ENCODE data around the gene ERMP1.

ERMP1 gene

GRCh38 chr9:5853617-5854016 is 20.7 kb upstream of the ERMP1 start:
- DNase-seq (ENCODE audit: low spot score): no peak

DNA sequence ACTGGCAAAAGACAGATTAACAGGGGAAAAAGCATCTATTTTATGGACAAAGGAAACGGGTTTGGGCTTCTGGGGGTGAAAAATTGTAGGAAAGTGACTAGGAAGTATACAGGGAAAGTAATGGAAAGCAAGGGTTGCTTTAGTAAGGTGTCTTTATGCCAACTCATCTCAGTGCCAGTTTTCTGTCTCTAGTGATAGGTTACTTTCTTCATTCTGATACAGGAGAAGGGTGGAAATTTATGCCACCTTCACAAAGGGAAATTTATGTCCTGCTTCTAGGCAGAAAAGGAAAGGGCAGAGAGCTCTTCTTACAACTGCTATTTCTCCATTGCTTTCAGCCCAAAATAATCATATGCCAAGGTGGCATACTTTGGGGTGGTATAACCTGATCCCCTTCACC is 20.1 kb upstream of the ERMP1 start:
- DNase-seq (ENCODE audit: low spot score): no peak

- DNase-seq (ENCODE audit: low spot score): peak; percentile 18
These were observed 18.5 kb upstream of the ERMP1 start for GRCh38 chr9:5851445-5851844.

DNA sequence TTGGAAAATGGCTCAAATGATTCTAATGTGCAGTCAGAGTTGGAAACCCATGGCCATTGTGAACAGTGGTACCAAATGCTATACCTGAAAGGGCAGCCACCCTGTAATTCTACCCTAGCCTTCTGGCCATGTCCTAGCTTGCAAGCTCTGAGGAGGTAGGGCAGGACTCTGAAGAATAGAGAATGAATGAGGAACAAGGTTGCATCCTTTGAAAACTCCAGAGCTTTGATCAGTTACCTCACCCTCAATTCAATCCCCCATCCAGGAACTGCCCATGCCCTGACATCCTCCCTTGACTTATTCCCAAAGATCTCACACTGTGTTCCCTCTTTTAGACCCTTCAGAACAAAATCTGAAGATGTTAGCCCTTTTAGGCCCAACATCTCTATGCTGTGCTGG is 17.8 kb upstream of the ERMP1 start:
- DNase-seq (ENCODE audit: low spot score): no peak

DNA sequence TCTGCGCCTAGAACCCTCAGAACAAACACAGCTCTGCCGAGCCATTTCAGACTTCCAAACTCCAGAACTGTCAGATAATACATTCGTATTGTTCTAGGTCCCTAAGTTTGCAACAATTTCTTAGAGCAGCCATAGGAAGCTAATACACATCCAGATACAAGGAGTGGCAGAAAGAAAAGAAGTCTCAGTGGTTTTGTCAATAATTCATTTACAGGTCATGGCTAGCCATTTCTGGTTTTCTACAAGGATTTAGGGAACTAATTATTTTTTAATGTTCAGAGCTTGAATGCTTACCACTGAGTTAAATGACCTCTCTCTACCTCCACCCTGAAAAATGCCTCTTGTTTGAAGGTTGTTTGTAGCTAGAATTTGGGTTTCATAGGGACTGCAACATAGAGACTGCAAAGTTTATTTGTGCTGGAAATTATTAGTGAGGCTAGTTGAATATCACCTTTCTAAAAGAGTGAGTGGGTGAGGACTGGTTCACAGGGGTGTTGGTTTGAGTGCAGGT is 15.5 kb upstream of the ERMP1 start:
- no peak for DNase-seq (ENCODE audit: low spot score)

GRCh38 chr9:5846501-5846921 is 13.6 kb upstream of the ERMP1 start:
- DNase-seq (ENCODE audit: low spot score): no peak

GRCh38 chr9:5846096-5846495 is 13.2 kb upstream of the ERMP1 start:
- DNase-seq (ENCODE audit: low spot score): no peak

- no peak for DNase-seq (ENCODE audit: low spot score)
These were observed 12.2 kb upstream of the ERMP1 start for GRCh38 chr9:5845157-5845531.

DNA sequence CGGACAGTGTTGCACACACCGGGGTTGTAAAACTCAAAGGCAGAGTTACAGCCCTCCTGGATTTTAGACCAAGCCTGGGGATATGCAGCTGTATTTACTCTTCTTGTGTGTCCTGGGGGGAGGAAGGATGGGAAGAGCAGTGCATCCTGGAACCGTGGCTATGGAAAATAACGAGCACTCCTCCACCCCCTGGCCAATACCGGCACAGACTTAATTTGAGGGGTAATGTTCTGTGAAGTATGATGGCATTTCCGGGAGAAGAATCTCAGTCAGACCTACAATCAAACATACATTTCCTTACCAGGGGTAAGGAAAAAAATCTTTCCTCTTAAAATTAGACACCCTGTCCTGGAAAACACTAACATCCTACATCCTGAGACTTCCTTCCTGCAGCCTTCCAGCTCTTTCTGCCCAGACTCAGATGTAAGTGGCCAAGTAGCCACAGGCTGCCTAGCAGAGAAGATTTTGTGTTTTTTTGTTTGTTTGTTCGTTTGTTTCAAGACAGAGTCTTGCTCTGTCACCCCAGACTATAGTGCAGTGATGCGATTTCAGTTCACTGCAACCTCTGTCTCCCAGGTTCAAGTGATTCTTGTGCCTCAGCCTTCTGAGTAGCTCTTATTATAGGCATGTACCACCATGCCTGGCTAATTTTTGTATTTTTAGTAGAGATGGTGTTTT is 11.0 kb upstream of the ERMP1 start:
- no peak for DNase-seq (ENCODE audit: low spot score)

GRCh38 chr9:5842929-5843793 is 10.2 kb upstream of the ERMP1 start:
- DNase-seq (ENCODE audit: low spot score): no peak

- DNase-seq (ENCODE audit: low spot score): no peak
These were observed 9.1 kb upstream of the ERMP1 start for GRCh38 chr9:5841771-5842573.

DNA sequence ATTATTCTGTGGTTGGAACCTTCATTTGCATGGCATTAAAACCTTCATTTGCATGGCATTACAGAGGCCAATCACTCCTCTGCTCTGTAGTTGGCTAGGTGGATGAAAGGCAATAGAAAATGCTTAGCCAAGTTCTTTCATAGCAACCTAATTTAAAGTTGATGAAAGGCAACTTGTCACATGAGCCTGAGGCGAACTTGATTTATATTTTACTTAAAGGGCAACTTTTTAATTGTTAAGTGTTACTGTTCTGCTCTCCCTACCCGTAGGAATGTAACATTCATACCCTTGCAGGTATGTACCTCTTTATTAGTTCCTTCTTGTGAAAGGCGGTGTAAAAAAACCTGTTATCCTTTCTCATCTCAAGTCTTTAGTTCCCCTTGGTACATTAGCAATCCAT is 7.9 kb upstream of the ERMP1 start:
- no peak for DNase-seq (ENCODE audit: low spot score)

- DNase-seq (ENCODE audit: low spot score): no peak
These were observed 6.6 kb upstream of the ERMP1 start for GRCh38 chr9:5839572-5839902.

DNA sequence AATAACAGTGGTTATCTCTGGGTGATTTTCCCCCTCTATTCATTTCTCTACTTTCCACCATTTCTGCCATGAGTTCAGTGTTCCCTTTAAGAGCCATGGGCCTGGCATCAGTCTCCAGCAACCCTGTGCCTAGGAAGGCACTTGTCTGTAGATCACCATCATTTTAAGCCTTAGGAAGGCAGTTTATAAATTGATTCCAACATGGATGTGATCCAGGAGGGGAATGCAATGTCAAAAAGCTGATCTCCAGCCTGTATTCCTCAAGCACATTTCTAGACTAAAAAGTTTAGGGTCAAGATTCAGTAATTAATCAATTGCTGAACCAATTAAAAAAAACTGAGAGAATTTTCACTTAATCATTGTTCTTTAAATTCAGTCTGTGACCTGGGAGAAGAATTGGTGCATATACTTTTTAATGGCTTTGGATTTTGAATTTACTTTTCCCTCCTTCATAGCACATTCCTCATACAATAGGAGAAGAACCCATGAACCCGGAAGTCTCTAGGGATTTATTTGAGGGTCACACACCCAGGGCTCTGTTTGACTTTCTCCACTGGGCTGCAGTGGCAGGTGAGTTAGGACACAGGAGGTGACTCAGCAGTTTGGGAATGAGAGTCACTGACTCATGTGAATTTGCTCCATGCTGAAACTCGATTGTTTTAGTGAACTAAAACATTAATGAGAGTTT is 6.1 kb upstream of the ERMP1 start:
- peak; percentile 75 for DNase-seq (ENCODE audit: low spot score)

GRCh38 chr9:5835808-5836207 is 2.9 kb upstream of the ERMP1 start:
- DNase-seq (ENCODE audit: low spot score): no peak

DNA sequence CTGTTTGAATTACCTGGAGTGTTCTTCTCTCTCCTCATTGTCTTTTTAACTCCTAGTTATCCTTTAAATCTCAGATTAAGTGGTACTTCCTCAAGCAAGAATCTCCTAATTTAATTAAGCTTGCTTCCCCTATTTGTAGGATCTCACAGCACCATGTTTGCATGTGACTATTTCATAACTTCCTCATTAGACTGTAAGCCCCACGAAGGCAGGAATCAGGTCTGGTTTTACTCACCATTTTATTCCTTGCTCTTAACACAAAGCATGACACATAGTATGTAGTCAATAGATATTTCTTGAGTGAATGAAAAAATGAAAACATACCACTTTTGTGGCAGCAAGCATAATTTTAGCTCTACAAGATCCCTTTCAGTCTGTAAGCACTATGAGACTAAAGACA is 1.3 kb upstream of the ERMP1 start:
- DNase-seq (ENCODE audit: low spot score): no peak

DNA sequence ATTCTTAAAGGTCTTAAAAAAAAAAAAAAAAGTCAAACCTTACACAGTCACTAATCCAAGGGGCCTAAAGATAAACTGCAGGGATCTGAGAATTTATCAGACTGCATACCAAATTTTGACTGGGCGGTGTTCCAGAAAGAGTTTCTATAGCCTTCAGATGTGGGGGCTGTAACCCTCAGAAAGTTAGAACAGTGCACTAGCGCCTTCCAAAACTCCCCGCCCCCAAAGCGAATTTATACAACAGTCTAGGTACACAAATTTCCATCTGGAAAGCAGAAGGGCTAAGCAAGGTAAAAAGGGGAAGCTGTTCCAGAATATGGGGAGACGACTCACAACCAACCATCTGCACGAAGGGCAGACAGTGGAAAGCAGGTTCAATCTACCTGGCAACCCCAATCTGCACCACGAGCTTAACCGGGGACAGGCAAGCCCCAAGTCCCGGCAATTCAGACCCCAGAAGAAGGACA is 813 bp downstream of the ERMP1 start:
- no peak for DNase-seq (ENCODE audit: low spot score)

DNA sequence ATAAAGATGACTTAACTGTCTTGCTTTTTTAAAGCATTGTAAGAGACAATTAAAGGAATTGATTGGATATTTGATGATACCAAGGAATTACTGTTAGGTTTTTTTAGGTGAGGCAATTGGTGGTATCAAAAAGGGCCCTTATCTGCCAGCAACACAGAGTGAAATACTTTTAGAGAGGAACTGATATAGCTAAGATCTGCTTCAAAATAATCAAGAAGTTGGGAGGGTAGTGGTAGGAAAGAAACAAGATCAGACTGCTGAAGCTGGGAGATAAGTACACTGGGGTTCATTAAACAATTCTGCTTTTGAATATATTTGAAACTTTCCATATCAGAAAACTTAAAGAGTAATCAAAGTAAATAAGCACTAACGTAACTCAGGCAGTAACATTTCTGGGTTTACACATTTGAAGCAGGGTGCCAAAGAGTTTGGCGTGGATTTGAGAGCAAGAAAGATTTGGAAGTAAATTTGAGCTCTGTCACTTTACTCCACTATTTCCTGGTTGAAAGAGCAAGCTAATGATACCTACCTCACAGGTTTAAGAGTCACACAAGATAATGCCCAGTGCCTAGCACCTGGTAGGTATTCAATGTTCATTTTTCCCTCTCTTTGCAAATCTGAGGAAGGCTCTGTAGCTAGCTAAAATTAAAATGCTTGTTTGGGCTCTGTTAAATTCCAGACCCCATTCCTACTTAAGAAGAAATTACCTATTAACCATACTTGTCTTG is 6.9 kb downstream of the ERMP1 start:
- no peak for DNase-seq (ENCODE audit: low spot score)

GRCh38 chr9:5825223-5825622 is 7.7 kb downstream of the ERMP1 start:
- no peak for DNase-seq (ENCODE audit: low spot score)

GRCh38 chr9:5820425-5820824 is 12.5 kb downstream of the ERMP1 start:
- no peak for DNase-seq (ENCODE audit: low spot score)

GRCh38 chr9:5819174-5819573 is 13.7 kb downstream of the ERMP1 start:
- DNase-seq (ENCODE audit: low spot score): no peak

All from RKO (cell line).